T1000 (cell line): ENCODE data around the gene STPG4.
A peak's percentile ranks its signal among the peaks of the same experiment; 100 is the strongest.
"Not testable (repeated sequence)": the region's sequence is repeated elsewhere in the genome, so short reads cannot be mapped to it uniquely, and the experiment has no call there.

Experiments used
- DNase-seq: peaks from one replicate; lab custom pipeline; 2025; ENCODE audit warnings: mixed read lengths; lab: John Stamatoyannopoulos, UW

The STPG4 gene

GRCh38 chr2:47155091-47155876 is at the start of gene STPG4:
STPG4 (minus strand) TSS chr2:47155308; CDS start chr2:47155251, 57 bp downstream.
- DNase-seq: no peak

DNA sequence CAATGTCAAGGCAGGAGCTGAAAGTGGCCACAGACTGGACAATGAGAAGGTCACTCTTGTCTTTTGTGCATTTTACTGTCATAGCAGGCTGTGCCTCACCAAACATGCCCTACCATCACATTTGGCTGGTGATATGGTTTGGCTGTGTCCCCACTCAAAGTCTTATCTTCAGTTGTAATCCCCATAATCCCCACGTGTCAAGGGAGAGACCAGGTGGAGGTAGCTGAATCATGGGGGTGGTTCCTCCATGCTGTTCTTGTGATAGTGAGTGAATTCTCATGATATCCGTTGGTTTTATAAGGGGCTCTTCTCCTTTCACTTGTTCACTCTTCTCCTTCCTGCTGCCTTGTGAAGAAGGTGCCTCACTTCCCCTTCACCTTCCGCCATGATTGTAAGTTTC is 49.6 kb upstream of the STPG4 start:
- no peak for DNase-seq

DNA sequence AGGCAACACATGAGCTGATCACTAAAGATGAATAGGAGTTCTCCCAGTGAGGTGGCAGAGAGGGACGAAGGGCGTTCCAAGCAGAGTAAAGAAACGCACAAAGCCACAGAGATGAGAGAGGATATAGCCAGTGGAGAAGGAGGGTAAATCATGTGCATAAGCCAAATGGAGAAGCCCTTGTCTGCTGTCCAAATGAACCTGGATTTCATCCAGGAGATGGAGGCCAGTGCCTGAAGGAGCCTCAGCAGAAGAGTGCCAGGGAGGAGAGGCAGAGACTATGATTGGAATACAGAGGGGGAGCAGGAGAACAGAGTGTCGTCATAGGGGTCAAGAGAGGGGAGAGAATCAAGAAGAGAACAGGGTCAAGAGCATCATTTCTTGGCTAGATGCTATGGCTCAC is 48.9 kb upstream of the STPG4 start:
- no peak for DNase-seq

DNA sequence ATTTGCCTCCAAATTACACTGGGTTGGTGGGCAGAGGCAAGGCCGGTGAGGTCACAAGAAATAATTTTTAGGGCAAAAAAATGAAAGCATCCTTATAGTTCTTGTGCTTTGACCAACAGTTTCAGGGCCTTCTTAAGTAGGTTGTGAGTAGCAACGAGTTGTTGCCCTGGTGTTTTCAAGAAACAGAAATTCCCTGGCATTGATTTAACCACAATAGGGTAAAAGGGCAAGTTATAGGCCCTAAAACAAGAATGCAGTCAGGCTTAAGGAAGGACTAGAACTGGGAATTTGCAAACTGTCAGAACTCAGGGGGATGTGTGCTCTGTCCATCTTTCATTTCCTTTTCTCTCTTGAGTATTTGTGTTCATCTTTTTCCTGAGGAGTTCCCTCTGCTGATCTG is 46.1 kb upstream of the STPG4 start:
- no peak for DNase-seq

- DNase-seq: peak; percentile 84
Observed at GRCh38 chr2:47198985-47199451, 43.9 kb upstream of the STPG4 start.

- DNase-seq: no peak
Observed at GRCh38 chr2:47196499-47196898, 41.4 kb upstream of the STPG4 start.

- no peak for DNase-seq
Observed at GRCh38 chr2:47196046-47196445, 40.9 kb upstream of the STPG4 start.

DNA sequence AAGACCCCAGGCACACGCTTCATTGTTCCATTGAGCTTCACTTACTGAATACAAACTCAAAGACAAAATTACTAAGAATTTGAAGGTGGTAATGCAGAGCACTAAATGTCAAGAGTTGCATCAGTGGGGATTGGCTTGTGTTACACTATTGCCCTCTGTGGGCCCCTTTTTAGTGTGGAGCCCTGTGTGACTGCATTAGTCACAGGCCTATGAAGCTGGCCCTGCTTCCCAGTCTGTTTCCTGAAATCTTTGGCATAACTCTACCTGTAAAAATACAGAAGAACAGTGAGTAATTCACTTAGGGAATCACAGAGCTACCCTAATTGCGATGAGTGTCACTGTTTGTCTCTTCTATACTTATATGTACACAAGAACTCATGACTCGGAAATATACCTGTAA is 40.0 kb upstream of the STPG4 start:
- DNase-seq: no peak

DNA sequence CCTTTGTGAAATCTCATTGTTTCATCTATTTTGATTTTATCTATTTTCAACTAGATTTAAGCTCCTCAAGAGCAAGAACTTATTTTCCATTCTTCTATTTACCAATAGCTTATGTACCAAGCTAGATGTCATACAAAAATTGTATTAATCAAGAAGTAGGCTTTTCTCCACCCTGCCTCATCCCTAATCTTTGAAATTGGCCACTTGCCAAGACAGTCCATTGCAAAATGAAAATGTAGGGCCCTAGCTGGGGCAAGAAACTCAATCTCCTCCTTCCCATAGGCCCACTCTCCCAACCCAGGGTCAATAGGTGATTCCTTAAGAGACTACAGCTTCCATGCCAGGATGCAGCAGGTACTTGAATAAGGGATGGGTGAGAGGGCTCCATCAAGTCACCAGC is 39.3 kb upstream of the STPG4 start:
- DNase-seq: no peak

- no peak for DNase-seq
Observed at GRCh38 chr2:47193607-47194006, 38.5 kb upstream of the STPG4 start.

GRCh38 chr2:47190188-47190881 is 35.2 kb upstream of the STPG4 start:
- no peak for DNase-seq

DNA sequence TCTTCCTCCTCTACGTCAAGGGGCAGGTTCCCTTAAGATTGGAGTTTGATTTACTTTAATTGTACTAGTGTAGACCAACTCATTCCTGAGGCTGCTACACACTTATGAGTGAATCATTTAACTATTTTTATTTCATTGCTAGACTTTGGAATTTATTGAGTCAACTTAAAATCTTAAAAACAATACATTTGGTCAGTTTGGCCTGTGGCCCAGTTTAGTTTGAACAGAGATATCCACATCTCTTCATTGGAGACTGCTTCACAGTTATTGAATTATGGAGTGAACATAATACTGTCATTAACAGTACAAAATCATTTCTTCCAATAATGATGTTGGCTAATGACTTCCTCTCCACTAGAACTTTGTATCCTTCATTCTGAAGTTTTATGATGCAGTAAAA is 34.5 kb upstream of the STPG4 start:
- DNase-seq: no peak

DNA sequence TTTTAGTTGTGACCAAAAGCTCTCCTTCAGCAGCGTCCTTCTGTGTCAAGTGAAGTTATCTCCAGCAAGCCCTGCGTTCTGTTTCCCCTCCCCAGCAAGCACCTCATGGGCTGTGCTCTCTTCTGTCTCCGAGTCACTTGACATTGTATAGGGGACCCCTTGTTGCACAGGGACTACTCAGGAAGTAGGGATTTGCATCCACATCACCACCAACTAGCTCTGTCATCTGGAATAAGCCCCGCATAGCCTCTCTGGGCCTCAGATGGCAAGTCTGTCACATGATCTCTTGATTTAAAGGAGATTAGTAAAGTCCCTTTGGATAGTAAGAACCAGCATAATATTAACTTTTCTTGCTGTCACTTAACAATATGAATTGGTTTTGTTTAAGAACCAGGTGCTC is 32.0 kb upstream of the STPG4 start:
- no peak for DNase-seq

- DNase-seq: no peak
Observed at GRCh38 chr2:47186351-47186750, 31.2 kb upstream of the STPG4 start.

DNA sequence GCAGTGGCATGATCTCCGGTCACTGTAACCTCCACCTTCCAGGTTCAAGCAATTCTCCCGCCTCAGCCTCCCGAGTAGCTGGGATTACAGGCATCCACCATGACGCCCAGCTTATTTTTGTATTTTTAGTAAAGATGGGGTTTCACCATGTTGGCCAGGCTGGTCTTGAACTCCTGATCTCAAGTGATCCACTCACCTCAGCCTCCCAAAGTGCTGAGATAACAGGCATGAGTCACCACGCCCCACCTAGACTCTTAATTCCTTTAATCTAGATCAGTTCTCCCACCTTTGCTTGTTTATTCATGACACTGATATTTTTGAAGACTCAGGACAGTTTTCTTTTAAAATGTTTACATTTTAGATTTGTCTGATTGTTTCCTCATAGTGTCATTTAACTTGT is 30.0 kb upstream of the STPG4 start:
- not testable (repeated sequence) for DNase-seq

GRCh38 chr2:47181176-47181575 is 26.1 kb upstream of the STPG4 start:
- DNase-seq: no peak

DNA sequence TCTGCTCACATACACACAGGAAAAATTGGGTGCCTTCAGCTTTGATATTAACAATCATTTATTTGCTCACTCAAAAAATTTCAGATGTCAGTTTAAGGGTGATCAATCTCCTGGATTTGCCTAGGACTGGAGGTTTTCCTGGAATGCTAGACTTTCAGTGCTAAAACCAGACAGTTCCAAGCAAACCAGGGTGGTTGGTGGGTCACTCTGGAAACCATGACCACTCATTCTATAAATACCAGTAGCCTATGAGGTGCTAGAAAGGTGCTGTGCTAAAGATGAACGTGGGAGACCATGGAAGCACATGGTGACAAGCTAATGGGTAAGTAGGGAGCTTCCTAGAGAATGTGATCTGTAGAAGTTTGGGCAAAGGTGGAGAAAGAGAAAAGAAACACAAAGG is 25.4 kb upstream of the STPG4 start:
- DNase-seq: no peak

DNA sequence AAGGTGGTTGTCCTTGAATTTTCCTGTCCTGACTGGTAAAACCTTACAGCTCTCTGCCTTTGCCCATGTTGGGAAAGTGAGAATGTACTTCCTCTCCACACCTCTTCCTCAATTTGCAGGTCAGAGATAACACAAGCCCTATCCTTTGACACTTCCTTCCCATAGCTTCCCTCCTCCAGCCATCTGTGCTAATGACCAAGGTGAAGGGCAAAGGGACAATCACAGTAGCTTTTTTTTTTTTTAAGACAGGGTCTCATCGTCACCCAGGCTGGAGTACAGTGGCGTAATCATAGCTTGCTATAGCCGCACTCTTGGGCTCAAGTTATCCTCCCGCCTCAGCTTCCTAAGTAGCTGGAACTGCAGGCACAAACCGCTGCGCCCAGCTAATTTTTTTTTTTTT is 24.3 kb upstream of the STPG4 start:
- no peak for DNase-seq

DNA sequence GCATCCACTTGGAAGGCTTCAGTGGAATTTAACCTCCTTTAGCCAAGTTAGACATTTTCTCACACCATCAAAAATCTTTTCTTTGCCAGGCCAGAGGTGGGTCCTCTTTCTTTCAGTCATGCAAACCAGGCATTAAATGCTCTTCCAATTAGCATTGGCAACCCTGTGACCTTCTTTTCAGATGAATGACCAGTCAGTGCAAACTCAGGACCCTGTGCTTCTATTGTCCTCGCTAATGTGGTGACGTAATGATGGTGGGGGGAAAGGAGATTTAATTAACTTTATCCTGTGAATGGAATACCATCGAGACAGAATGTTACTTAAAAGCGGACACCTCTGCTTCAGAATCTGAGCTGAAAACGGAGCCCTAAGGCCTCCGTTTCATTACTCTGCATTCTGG is 23.2 kb upstream of the STPG4 start:
- DNase-seq: no peak

DNA sequence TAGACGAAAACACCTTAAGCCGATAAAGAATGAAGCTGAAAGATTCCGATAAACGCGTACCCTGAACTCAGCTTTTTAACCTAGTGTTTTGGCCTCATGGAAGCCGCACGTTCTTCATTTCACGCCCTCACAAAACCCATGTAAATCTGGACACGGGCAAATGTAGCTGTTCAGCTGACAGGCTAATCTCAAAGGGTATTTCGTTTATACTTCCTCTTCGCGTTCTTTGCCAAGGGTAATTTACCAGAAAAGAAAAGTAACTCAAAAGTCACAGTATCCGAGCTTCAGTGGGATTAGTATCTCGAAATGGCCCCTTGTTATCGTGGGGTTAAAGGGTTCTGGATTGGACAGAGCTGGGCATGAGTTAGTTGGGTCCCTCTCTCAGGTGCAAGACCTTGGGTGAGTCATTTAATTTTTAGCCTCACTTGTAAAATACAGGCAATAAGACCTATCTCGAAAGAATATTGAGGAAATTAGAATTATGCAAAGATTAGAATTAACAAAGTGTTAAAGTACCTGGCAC is 22.0 kb upstream of the STPG4 start:
- DNase-seq: no peak

DNA sequence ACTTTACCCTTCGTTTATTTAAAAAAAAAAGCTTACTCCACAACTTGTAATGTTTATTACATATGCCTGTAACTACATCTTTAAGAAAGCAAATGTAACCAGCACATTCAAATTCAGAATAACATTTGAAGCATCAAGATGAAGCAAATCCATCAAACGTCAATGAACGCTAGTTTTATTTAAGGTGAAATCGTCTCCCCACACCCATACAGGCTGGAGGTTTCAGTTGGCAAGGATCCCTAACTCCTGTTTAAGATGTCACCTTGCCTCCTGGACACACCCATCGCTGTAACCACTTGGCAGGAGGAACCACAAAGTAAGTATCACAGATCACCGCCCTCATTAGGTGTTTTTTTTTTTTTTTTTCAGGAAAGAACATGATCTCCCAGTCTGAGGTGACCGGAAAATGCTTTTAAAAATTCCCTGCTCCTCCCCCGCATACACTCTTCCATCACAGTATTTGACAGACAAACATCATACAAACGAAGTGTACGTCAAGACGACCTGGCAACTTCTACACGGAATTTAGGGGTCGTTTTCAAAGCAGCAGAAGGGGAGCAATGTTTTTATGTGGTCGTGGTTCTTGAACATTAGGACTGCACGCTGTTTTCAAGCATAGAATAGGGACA is 19.7 kb upstream of the STPG4 start:
- no peak for DNase-seq

DNA sequence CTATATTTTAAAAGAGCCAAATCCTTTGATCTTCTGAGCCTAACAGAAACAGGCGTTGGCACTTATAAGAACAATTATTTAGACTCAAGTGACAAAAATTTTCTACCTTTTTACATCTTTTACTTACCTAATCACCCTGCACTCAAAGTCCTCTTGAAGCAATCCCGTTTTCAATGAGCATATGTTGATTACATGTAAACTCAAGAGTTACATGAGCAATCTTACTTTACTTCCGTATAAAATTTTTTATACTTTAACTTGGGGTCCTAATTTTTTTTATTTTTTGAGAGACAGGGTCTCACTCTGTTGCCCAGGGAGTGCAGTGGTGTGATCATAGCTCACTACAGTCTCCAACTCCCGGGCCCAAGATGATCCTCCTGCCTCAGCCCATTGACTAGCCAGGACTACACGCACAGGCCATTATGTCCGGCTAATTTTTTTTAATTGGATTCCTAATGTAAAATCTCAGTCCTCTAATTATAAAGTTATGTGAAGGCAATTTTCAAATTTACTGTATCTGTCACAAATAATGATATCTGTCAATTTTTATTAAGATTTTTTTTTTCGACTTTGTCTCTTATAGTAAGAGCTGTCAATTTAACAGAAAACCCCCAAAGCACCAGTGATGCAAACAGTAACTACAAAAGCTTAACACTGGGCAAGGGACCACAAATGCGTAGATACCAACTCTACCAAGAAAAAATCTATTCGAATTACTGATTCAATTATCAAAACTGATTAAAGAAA is 19.1 kb upstream of the STPG4 start:
- DNase-seq: no peak
